ENCODE results near the gene EFCAB6.

EFCAB6 gene

DNA sequence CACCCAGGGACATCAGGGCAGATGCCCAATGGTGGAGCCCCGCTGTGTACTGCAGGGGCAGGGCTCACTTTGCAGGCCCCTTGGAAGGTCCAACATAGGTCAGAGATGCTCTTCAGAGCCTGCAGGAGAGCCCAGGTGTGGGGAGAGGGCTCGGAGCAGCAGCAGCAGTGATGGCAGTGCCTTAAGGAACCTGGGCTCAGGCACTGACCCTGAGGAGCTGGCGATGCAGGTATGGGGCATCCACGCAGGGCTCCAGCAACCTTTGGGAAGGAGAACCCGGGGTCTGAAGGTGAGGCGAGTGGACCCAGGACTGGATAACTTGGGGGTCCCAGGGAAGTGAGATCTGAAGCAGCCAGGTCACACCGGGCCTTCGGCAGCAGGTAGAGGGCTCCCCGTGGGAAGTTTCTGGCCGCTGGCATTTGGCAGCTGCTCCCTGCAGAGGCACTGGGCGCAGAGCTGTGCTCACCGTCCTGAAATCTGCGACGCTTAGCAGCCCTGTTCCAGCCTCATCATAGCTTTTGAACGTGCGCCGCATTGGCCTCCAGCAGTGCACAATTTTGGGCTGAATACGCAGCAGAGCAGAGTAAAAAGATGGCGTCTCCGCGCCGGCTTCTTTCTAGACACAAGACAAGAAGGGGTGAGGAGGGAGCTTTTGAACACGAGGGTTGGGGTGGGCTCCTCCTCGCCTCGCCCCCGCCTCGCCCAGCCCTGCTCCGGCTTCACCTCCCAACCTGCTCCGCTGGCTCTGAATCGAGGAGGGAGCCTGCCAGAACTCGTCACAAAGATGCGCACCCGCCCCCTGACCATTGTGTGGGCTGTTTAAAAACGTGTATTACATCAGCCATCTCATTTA lies 281.5 kb downstream of the EFCAB6 start:
- no peak for DNase-seq (ENCODE audit: low read depth in 2 of 2)

DNA sequence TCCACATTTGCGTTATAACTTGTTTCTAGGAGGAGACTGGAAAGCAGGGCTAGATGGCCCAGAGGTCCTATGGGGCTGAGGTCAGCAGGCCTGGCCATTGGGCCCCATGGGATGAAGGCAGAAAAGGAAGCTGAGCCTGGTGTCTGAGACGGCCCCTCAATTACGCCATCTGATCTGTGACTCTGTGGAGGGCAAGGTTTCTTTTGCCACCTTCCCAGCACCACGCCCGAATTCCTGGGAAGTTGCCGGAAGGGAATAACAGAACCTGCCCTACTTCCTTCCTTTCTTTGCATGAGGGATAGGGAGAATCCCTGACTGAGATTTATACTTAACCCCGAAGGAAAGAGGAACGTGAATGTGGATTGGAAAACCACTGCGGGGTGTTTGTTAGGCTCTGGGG lies 282.2 kb downstream of the EFCAB6 start:
- DNase-seq (ENCODE audit: low read depth in 2 of 2), result no peak

DNA sequence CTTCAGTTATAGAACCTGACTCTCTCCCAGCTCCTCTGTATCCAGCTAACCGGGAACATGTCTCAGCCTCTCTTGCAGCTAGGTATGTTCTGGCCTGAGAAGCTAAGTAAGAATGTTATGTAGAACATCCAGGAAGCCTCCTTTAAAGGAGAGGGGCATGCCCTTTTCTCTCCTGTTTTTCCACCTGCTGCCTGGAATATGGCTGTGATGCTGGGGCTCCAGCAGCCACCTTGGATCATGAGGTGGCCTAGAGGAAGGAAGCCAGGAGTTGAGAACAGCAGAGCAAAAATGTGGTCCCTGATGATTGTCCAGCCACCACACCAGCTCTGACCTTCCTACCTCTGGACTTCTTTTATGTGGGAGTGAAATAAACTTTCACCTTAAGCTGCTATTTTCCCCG lies 282.6 kb downstream of the EFCAB6 start:
- DNase-seq (ENCODE audit: low read depth in 2 of 2), result no peak

DNA sequence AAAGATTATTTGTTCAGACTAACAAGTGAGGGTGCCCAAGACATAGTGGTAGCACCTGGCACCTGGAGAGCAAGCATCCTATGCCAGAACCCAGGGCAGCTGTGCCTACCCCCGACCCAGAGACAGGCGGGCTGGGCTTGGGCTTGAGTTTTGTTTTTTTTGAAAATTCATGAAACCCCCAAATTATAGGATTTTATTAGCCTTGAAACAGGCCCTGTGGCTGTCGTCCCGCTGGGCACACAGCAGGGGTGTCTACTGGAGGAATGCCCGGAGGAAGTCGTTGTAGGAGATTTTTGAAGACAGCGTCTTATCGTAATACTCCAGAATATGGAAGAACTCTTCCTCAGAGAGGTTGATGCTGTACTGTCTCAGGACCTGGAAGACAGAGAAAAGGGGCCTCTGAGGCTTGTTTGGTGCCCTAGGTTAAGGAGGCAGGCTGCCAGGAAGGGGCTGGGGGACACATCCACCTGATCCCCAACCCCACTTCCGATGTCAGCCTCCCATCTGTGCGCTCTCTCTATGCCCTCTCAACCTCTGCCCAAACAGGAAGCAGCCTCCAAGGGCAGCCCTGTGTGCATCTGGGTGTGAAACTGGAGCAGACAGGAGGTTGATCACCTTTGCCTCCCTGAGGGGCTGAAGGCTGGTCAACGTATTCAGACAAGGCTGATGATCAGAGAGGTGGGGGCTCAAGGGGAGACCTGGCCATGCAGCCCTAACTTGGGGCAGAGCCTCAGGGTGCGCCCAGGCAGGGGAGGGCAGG lies 283.3 kb downstream of the EFCAB6 start:
- no peak for DNase-seq (ENCODE audit: low read depth in 2 of 2)

DNA sequence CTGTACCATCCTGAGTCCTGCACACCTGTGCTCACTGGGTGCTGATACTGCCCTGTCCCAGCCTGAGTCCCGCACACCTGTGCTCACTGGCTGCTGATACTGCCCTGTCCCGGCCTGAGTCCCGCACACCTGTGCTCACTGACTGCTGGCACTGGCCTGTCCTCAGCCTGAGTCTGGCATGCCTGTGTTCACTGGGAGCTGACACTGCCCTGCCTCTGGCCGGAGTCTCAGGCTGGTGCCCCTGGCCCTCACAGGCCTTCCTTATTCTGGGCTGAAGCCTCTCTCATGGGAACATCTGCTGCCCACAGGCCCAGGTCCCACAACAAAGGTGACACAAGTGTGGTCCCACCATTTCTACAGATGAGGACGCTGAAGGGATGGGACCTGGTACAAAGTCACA lies 285.2 kb downstream of the EFCAB6 start:
- DNase-seq (ENCODE audit: low read depth in 2 of 2), result no peak

DNA sequence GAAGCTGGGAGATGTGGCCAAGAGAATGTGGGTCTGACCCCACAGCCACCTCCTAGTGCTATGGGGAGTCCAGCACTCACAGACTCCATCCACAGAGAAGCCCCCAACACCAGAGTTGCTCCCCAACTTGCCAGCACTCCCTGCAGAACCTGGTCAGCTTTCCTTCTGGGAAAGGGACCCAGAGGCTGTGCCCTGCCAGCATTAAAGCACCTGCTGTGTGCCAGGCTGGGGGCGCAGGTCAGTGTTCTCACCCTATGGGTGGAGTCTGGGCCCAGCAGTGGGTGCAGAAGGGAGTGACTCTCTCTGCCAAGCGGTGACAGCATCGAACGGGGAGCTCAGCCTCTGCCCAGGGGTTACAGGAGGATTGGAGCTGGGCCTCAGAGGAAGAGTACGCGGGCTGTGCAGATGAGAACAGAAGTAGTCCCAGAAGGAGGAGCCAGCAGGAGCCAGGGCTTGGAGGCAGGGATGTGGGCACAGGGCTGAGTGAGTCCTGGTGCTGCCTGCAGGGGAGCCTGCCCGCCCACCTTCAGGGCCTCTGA lies 285.9 kb downstream of the EFCAB6 start:
- DNase-seq (ENCODE audit: low read depth in 2 of 2), result no peak

DNA sequence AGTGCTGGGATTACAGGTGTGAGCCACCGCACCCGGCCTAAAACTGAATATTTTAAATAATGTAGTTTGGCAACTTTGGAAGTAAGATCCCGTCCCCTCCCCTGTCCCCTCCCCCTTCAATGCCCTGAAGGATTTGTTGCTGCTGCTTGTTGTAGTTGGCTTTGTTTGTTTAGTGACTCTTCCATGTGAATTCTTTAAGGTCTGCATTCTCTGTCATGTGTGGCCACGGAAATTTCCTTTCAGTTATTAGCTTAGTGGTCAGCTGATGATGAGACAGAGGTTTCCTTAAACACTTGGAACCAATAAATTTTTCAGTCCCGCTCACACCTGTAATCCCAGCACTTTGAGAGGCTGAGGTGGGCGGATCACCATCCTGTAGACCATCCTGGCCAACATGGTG lies 290.4 kb downstream of the EFCAB6 start:
- no peak for DNase-seq (ENCODE audit: low read depth in 2 of 2)

DNA sequence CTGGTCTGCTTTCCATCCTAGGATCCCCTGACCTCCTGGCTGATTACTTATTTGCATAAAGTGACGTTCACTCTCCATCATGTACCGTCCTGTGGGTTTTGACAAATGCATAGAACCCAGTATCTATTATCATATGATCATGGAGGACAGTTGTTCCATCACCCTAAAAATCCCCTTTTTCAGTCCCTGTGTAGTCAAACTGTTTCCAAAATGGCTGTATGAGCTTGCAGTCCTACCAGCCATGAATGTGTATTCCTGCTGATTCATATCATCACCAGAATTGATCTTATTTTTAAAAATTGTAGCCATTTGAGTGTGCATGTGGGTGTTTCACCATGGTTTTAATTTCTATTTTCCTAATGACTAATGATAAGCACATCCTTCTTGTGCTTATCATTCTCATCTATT lies 291.5 kb downstream of the EFCAB6 start:
- DNase-seq (ENCODE audit: low read depth in 2 of 2), result no peak

DNA sequence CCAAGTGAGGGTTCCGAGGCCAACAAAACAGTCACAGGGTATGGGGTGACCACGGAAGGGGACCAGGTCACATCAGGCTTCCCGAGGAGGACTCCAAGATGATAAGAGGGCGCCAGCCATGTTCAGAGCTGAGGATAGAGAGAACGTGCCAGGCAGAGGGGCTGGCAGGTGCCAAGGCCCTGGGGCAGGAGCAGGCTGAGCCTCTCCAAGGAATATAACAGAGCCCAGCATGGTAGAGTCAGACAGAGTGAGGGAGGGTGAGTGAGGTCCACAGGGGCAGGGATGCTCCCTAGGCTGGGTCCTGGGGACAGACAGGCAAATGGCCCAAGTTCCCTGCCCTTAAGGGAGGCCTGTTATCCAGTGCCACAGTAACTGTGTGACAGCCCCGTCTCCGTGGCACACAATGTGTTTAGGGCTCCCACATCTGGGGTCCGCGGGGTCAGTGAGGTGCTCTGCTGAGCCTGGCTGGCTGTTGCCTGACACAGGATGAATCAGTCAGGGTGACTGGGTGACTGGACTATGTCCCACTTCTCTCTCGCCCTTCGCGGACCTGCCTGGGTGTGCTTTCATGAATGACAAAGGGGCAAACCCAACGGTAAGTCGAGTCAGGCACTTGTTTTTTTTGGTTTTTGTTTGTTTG lies 295.0 kb downstream of the EFCAB6 start:
- no peak for DNase-seq (ENCODE audit: low read depth in 2 of 2)

DNA sequence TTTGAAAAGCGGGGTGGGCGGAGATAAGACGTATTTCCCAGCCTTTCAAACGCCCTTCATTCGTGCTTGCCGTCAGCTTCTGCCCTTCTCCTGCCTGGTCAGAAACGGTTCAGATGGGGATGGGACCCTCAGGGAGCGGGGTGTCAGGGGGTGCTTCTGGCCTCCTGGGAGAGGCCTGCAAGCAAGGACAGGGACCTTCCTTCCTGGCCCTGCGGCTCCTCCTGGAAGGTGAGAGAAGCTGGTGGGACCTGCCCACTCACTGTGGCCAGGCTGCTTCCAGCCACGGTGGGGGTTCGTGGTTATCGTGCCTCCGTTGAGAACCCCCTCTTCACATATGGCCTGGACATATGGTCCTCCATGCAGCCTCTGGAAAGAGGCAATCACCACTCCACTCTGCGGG lies 295.7 kb downstream of the EFCAB6 start:
- no peak for DNase-seq (ENCODE audit: low read depth in 2 of 2)

DNA sequence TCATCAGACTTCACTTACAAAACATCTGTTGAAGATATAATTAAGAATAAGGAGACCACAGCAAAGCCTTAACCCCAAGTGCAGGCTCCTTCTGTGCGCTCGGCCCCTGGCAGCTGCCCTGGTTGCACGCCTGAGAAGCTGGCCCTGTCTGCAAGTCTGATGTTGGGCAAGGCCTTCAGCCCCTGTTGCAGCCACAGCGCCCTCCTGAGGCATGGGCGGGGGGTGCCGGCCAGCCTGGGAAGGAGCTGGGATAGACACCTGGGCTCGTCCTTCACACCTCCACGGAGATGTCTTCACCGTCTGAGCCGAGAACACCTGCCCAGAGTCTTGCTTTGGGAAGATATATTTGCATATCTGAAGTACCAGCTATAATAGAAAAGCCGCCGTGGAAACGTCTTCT lies 296.2 kb downstream of the EFCAB6 start:
- no peak for DNase-seq (ENCODE audit: low read depth in 2 of 2)

DNA sequence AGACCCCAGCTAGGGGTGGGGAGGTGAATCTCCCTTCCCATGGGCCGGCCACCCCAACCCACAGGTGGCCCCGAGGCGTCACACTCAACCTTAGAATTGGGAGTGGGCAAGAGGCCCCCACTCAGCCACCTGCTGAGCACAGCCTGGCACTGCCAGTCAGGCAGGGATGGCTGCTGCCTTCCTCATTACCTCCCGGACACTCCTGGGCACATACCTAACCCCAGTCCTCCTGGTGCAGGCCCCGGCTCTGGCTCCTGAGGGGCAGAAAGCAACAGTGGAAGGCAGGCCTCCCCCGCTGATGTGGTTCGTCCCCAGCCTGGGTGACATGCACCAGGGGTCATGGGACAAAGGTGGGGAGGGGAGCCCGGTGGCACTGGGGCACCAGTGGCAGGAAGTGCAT lies 296.7 kb downstream of the EFCAB6 start:
- no peak for DNase-seq (ENCODE audit: low read depth in 2 of 2)

DNA sequence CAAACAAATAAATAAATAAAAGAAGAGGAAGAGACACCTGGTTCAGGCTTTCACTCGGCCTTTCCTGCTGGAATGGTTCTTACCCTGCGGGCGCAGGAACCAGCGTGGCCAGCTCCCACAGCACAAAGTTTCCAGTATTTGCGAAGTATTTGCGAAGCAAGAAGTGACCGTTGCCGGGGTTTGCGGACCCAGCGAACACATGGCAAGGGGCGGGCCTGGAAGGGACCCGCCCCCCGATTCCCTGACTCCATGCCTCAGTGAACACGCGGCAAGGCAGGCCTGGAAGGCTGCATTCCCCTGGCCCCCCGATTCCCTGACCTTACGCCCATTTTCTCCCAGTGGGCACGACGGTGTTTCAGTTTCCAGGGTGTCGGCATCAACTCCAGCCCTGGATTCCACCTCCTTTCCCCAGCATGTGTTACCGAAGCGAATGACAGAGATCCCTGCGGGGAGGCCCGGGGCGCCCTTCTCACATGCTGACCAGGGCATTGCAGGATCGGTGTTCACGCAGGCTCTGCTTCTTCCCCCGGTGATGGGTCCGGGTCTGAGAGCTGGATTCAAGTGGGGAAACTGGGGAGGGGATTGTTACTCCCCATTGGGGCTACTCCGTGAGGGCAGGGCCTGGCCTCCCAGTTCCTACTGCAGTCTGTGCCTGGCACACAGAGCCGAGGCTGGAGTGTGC lies 297.5 kb downstream of the EFCAB6 start:
- no peak for DNase-seq (ENCODE audit: low read depth in 2 of 2)

DNA sequence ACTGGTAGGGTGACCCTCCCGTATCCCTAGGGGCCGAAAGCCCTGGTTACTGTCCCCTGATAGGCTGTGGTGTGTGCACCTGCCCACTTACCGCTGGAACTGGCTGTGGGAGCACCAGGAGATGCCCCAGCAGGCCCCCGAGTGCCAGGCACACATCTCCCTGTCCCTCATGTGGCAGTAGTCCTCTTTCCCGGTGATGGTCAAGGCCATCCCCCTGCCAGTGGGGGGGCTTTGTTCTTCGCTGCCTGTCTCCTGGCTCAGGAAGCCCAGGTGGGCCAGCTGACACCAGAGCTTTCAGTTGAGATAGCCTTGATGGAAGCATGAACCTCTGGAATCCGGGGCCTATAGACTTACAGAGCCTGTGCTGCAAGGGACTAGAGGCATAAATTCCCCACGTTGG lies 299.8 kb downstream of the EFCAB6 start:
- DNase-seq (ENCODE audit: low read depth in 2 of 2), result no peak

DNA sequence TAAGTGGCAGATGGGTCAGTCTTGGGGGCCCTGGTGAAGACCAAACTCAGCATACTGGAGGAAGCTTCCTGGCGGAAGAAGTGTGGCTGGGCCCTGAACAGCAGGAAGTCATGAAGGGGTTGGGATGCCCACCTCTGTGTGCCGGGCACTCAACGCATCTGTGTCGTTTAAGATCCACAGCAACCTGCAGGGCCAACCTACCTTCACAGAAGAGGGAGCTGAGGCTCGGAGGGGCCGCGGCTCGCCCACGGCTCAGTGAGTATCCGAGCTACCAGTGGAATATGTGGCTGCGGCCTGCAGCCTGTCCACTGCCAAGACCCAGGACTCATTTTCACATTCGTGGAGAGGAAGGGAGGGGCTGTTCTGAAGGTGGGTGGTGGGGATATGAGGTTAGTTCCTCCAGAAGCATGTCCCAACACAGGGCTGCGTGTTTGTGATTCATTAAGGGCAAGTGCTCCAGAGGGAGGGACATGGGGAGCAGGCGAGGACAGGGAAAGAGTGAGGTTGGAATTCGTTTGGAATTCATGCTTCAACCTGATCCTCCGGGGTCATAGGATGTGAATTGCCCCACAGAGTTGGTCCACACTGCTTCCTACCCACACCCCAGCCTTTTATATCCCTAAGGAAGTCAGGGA lies 300.7 kb downstream of the EFCAB6 start:
- no peak for DNase-seq (ENCODE audit: low read depth in 2 of 2)

DNA sequence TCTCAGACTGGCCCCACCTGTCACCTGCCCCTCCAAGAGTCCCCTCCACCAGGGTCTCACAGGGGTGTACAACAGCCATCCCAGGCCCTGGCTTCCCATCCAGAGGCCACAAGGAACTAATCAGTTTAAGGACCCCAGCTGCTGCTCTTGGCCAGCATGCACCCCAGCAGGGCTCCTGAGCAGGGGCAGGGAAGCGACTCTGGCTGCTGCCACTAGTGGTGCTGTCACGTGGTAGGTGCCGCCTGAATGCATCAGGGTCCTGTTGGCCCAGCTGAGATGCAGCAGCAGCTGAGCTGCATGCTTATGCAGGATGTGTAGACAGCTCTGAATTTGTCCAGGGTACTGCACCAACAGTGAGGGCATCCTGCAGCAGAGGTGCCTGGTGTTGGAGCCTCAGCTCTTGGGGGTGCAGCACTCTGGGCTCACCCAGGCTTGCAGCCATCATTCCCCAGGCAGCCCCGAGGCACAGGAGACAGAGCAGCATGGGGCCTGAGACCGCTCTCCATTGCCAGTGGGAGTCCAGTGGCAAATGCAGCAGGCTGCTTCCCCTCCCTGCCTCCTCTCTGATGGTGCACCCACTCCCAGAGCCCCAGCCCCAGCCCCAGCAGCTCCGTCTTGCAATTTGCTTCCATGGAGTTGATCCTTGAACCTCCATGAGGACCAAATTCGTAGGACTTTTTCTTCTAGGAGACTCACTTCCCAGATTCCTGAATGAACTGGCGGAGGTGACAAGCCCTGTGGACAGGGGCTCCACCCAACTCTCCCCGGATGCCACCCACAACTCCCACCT lies 301.6 kb downstream of the EFCAB6 start:
- DNase-seq (ENCODE audit: low read depth in 2 of 2), result no peak

DNA sequence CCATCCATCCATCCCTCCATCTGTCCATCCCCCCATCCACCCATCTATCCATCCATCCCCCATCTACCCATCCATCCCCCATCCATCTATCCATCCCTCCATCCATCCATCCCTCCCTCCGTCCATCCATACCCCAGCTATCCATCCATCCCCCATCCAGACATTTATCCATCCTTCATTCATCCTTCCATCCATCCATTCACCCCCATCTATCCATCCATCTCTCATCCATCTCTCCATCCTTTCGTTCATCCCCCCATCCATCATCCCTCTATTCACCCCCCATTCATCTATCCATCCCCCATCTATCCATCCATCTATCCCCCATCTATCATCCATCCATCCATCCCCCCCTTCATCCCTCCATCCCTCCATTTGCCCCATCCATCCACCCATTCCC lies 302.8 kb downstream of the EFCAB6 start:
- no peak for DNase-seq (ENCODE audit: low read depth in 2 of 2)

DNA sequence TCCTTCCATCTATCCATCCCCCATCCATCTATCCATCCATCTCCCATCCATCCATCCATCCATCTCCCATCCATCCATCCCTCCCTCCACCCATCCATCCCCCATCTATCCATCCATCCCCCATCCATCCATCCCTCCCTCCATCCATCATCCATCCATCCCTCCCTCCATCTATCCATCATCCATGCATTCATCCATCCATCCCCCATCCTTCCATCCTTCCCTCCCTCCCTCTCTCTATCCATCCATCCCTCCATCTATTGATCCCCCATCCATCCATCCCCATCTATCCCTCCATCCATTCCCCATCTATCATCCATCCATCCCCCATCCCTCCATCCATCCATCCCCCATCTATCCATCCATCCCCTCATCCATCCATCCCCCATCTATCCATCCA lies 303.6 kb downstream of the EFCAB6 start:
- no peak for DNase-seq (ENCODE audit: low read depth in 2 of 2)

DNA sequence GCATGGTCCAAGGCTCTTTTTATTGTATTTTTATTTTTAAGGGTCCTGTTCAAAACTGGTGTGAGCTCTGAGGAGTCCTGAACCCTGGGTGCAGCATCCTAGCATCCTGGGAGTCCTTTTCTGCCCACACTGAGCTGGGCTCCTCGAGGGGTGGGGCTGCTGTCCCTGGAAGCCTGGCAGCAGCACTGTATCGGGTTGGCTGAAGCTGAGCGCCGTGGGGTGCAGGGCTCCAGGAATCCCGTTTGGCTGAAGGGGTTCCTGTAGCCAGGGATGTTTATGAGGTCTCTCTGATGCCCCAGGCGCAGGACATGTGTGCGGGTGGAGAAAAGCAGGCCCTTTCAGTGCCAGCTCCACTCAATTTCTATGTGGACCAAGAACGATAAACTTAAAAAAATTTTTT lies 304.9 kb downstream of the EFCAB6 start:
- no peak for DNase-seq (ENCODE audit: low read depth in 2 of 2)

DNA sequence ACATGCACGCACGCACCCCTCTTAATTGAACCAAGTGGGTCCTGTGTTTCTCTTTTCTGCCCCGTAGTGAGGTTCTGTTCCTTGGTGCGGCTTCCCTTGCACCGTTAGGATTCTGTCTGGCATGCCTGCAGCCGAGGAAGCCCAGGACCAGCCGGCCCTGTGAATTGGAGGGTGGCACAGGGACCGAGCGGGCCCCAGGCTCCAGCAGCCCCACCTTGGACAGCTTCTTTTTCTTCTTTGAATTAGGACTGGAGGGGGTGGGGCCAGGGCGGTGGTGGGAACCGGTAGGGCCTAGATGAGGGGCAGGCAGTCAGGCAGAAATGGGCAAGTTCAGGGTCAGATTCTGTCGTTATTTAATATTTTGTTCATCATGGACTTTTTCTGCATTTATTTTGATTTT lies 305.6 kb downstream of the EFCAB6 start:
- no peak for DNase-seq (ENCODE audit: low read depth in 2 of 2)

DNA sequence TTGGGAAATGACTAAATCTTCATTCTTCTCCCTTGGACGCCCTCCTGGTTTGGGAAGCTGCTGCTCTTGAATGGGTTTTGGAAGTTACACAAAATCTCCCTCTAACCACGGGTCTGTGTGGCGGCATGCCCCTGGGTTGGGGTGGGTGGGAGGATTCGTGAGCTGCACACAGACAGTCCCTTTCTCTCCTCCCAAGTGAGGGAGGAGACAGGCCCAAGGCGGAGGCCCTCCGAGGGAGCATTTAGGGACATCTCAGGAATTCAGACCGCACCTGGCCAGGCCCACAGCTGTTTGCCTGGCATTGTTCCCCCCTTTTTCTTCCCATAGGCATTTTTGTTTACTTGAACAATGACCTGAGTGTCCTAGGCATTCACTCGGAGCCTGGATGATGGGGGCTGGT lies 306.2 kb downstream of the EFCAB6 start:
- DNase-seq (ENCODE audit: low read depth in 2 of 2), result no peak

All from stimulated activated CD8-positive, alpha-beta memory T cell treated with anti-CD3 and anti-CD28 coated beads, Interleukin-15, amount 100 ng/mL, for 48 hours (primary cell).